ENCODE data around the gene MED1. TPM values are rescaled to one million over a fixed set of nuclear protein-coding genes. Genes with fewer than 3 reads are reported as not detected.

MED1 gene
- total RNA-seq, 1 experiment from 2014 or later, result 40.0 TPM

- Histone ChIP-seq H2AFZ (ENCODE audit: low read length) (no peak overlapping the region), H3K79me2 (ENCODE audit: low read length) (no peaks in the 10 kb centered on the region), H3K9ac (ENCODE audit: low read length) (no peak overlapping the region), H3K9me2 (replicated peaks; ENCODE audit: insufficient read depth, low read length) (no peaks in the 10 kb centered on the region), H3K27ac (ENCODE audit: low read length) (no peak overlapping the region), H3K4me3 (ENCODE audit: low read length) (no peak overlapping the region), H3K36me3 (ENCODE audit: insufficient read depth, low read length) (peaks cover 47% of the 10 kb centered on the region), H3K4me1 (ENCODE audit: low read length) (no peaks in the 10 kb centered on the region), H3K9me3 (ENCODE audit: low read length) (no peaks in the 10 kb centered on the region), H3K27me3 (ENCODE audit: low read length) (no peaks in the 10 kb centered on the region), H3K4me2 (ENCODE audit: low read depth, low read length, poor library complexity, severe bottlenecking) (no peak overlapping the region), H4K20me1 (ENCODE audit: insufficient read depth, low read depth, low read length) (no peaks in the 10 kb centered on the region)
- DNase-seq, result no peak
Measured at GRCh38 chr17:39410279-39410678, 40.8 kb downstream of the MED1 start.

GRCh38 chr17:39408360-39408759 lies 42.7 kb downstream of the MED1 start:
- no peak overlapping the region for H3K4me3 ChIP-seq (ENCODE audit: low read length)
- no peaks in the 10 kb centered on the region for H3K9me2 ChIP-seq (replicated peaks; ENCODE audit: insufficient read depth, low read length)
- H3K4me2 ChIP-seq (ENCODE audit: low read depth, low read length, poor library complexity, severe bottlenecking), result no peak overlapping the region
- no peaks in the 10 kb centered on the region for H3K27me3 ChIP-seq (ENCODE audit: low read length)
- no peak overlapping the region for H3K9ac ChIP-seq (ENCODE audit: low read length)
- H3K4me1 ChIP-seq (ENCODE audit: low read length), result no peaks in the 10 kb centered on the region
- H3K79me2 ChIP-seq (ENCODE audit: low read length), result no peaks in the 10 kb centered on the region
- H3K27ac ChIP-seq (ENCODE audit: low read length), result no peak overlapping the region
- peaks cover 37% of the 10 kb centered on the region for H3K36me3 ChIP-seq (ENCODE audit: insufficient read depth, low read length)
- H3K9me3 ChIP-seq (ENCODE audit: low read length), result no peaks in the 10 kb centered on the region
- no peak overlapping the region for H2AFZ ChIP-seq (ENCODE audit: low read length)
- H4K20me1 ChIP-seq (ENCODE audit: insufficient read depth, low read depth, low read length), result no peaks in the 10 kb centered on the region
- no peak for DNase-seq

GRCh38 chr17:39406951-39407350 lies 44.1 kb downstream of the MED1 start:
- H3K36me3 ChIP-seq (ENCODE audit: insufficient read depth, low read length), result peaks cover 35% of the 10 kb centered on the region
- peaks cover 3% of the 10 kb centered on the region; the same call in 1 of the 2 replicates for H4K20me1 ChIP-seq (ENCODE audit: insufficient read depth, low read depth, low read length)
- peaks cover 5% of the 10 kb centered on the region for H3K4me1 ChIP-seq (ENCODE audit: low read length)
- H3K27ac ChIP-seq (ENCODE audit: low read length), result no peak overlapping the region
- H3K9me3 ChIP-seq (ENCODE audit: low read length), result no peaks in the 10 kb centered on the region
- no peaks in the 10 kb centered on the region for H3K9me2 ChIP-seq (replicated peaks; ENCODE audit: insufficient read depth, low read length)
- no peak overlapping the region for H3K4me3 ChIP-seq (ENCODE audit: low read length)
- H2AFZ ChIP-seq (ENCODE audit: low read length), result no peak overlapping the region
- 0 out of 2 replicates have a peak, but pooled peaks cover under 1% of the 10 kb centered on the region for H3K79me2 ChIP-seq (ENCODE audit: low read length)
- DNase-seq, result no peak
- no peak overlapping the region for H3K9ac ChIP-seq (ENCODE audit: low read length)
- no peak overlapping the region for H3K4me2 ChIP-seq (ENCODE audit: low read depth, low read length, poor library complexity, severe bottlenecking)
- H3K27me3 ChIP-seq (ENCODE audit: low read length), result no peaks in the 10 kb centered on the region

- no peaks in the 10 kb centered on the region for H3K9me2 ChIP-seq (replicated peaks; ENCODE audit: insufficient read depth, low read length)
- H3K9me3 ChIP-seq (ENCODE audit: low read length), result no peaks in the 10 kb centered on the region
- H4K20me1 ChIP-seq (ENCODE audit: insufficient read depth, low read depth, low read length), result peaks cover 3% of the 10 kb centered on the region; the same call in 1 of the 2 replicates
- H3K27me3 ChIP-seq (ENCODE audit: low read length), result no peaks in the 10 kb centered on the region
- H3K27ac ChIP-seq (ENCODE audit: low read length), result no peak overlapping the region
- no peak overlapping the region for H3K9ac ChIP-seq (ENCODE audit: low read length)
- peaks cover 9% of the 10 kb centered on the region for H3K4me1 ChIP-seq (ENCODE audit: low read length)
- H3K4me3 ChIP-seq (ENCODE audit: low read length), result no peak overlapping the region
- no peak overlapping the region for H3K4me2 ChIP-seq (ENCODE audit: low read depth, low read length, poor library complexity, severe bottlenecking)
- H3K79me2 ChIP-seq (ENCODE audit: low read length), result peaks cover 14% of the 10 kb centered on the region
- no peak overlapping the region for H2AFZ ChIP-seq (ENCODE audit: low read length)
- no peak for DNase-seq
- peaks cover 31% of the 10 kb centered on the region for H3K36me3 ChIP-seq (ENCODE audit: insufficient read depth, low read length)
Measured at GRCh38 chr17:39405436-39405835, 45.6 kb downstream of the MED1 start.

- no peak overlapping the region for H3K9ac ChIP-seq (ENCODE audit: low read length)
- H3K27ac ChIP-seq (ENCODE audit: low read length), result no peak overlapping the region
- H3K9me2 ChIP-seq (replicated peaks; ENCODE audit: insufficient read depth, low read length), result no peaks in the 10 kb centered on the region
- H3K36me3 ChIP-seq (ENCODE audit: insufficient read depth, low read length), result peaks cover 24% of the 10 kb centered on the region; the same call in 1 of the 2 replicates
- H3K9me3 ChIP-seq (ENCODE audit: low read length), result no peaks in the 10 kb centered on the region
- peaks cover 3% of the 10 kb centered on the region; the same call in 1 of the 2 replicates for H4K20me1 ChIP-seq (ENCODE audit: insufficient read depth, low read depth, low read length)
- DNase-seq, result no peak
- H3K27me3 ChIP-seq (ENCODE audit: low read length), result no peaks in the 10 kb centered on the region
- H3K4me3 ChIP-seq (ENCODE audit: low read length), result no peak overlapping the region
- H3K4me1 ChIP-seq (ENCODE audit: low read length), result peaks cover 15% of the 10 kb centered on the region
- H3K4me2 ChIP-seq (ENCODE audit: low read depth, low read length, poor library complexity, severe bottlenecking), result no peak overlapping the region
- peaks cover 21% of the 10 kb centered on the region for H3K79me2 ChIP-seq (ENCODE audit: low read length)
- no peak overlapping the region for H2AFZ ChIP-seq (ENCODE audit: low read length)
Measured at GRCh38 chr17:39404542-39405378, 46.3 kb downstream of the MED1 start.

GRCh38 chr17:39402890-39403605 lies 48.0 kb downstream of the MED1 start:
- H3K4me2 ChIP-seq (ENCODE audit: low read depth, low read length, poor library complexity, severe bottlenecking), result peak overlapping the region; percentile 86
- H4K20me1 ChIP-seq (ENCODE audit: insufficient read depth, low read depth, low read length), result peaks cover 3% of the 10 kb centered on the region; the same call in 1 of the 2 replicates
- H3K9ac ChIP-seq (ENCODE audit: low read length), result no peak overlapping the region
- H3K36me3 ChIP-seq (ENCODE audit: insufficient read depth, low read length), result peaks cover 14% of the 10 kb centered on the region; the same call in 1 of the 2 replicates
- no peaks in the 10 kb centered on the region for H3K9me3 ChIP-seq (ENCODE audit: low read length)
- peak overlapping the region; percentile 99 for H3K4me3 ChIP-seq (ENCODE audit: low read length)
- H3K9me2 ChIP-seq (replicated peaks; ENCODE audit: insufficient read depth, low read length), result no peaks in the 10 kb centered on the region
- no peak overlapping the region for H3K27ac ChIP-seq (ENCODE audit: low read length)
- DNase-seq, result no peak
- no peak overlapping the region for H2AFZ ChIP-seq (ENCODE audit: low read length)
- peaks cover 38% of the 10 kb centered on the region for H3K79me2 ChIP-seq (ENCODE audit: low read length)
- H3K4me1 ChIP-seq (ENCODE audit: low read length), result peaks cover 30% of the 10 kb centered on the region
- H3K27me3 ChIP-seq (ENCODE audit: low read length), result no peaks in the 10 kb centered on the region

- H2AFZ ChIP-seq (ENCODE audit: low read length), result peak overlapping the region; percentile 95
- peak overlapping the region; percentile 99 for H3K4me3 ChIP-seq (ENCODE audit: low read length)
- peak overlapping the region; percentile 92 for H3K9ac ChIP-seq (ENCODE audit: low read length)
Measured at GRCh38 chr17:39402244-39402889, 48.7 kb downstream of the MED1 start.

More at GRCh38 chr17:39402244-39402889, 48.7 kb downstream of the MED1 start:
- Histone ChIP-seq H4K20me1 (ENCODE audit: insufficient read depth, low read depth, low read length) (peaks cover 3% of the 10 kb centered on the region; the same call in 1 of the 2 replicates), H3K79me2 (ENCODE audit: low read length) (peaks cover 45% of the 10 kb centered on the region), H3K9me2 (replicated peaks; ENCODE audit: insufficient read depth, low read length) (no peaks in the 10 kb centered on the region), H3K36me3 (ENCODE audit: insufficient read depth, low read length) (peaks cover 14% of the 10 kb centered on the region; the same call in 1 of the 2 replicates), H3K4me1 (ENCODE audit: low read length) (peaks cover 34% of the 10 kb centered on the region), H3K27ac (ENCODE audit: low read length) (peak overlapping the region; percentile 80), H3K4me2 (ENCODE audit: low read depth, low read length, poor library complexity, severe bottlenecking) (peak overlapping the region; percentile 86), H3K9me3 (ENCODE audit: low read length) (no peaks in the 10 kb centered on the region), H3K27me3 (ENCODE audit: low read length) (no peaks in the 10 kb centered on the region)
- DNase-seq, result peak; percentile 97
